ENCODE results near the gene MED31. TPM values are rescaled to one million over a fixed set of nuclear protein-coding genes. Genes with fewer than 3 reads are reported as not detected.

MED31 gene
- total RNA-seq, 1 experiment from 2014 or later, result 18.8 TPM

DNA sequence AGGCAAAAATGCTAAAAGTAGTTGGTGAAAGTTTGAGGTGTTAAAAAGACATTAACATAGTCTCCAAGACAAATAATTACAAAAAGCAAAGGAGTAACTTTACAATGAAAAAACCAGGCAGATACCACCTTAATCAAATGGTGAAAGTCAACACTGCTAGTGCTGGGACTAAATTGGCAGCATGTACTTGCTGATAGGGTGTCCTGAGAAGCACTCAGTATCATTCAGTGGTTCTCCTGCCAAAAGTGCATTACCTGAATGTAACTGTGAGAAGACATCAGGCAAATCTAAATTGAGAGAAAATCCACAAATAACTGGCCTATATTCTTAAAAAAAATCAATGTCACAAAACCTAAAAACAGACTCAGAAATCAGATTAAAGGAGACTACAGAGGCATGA is 18.9 kb downstream of the MED31 start:
- intact Hi-C loops (cut with micrococcal nuclease), result no loop called here
- no peak for ATAC-seq
- no peak overlapping the region for H3K27ac ChIP-seq (ENCODE audit: low read length)
- peaks cover 8% of the 10 kb centered on the region for H3K4me1 ChIP-seq (ENCODE audit: insufficient read depth, low read length)
- no peaks in the 10 kb centered on the region for H3F3A ChIP-seq (ENCODE audit: low read length, unreplicated experiment)
- 0 out of 2 replicates have a peak, but pooled peaks cover 3% of the 10 kb centered on the region for H3K79me2 ChIP-seq (ENCODE audit: low read length)
- no peak for TF ChIP-seq EZH2phosphoT487 (IDR thresholded peaks at IDR 0.05; ENCODE audit: borderline replicate concordance, low read length)
- TF ChIP-seq, protein P1, sequence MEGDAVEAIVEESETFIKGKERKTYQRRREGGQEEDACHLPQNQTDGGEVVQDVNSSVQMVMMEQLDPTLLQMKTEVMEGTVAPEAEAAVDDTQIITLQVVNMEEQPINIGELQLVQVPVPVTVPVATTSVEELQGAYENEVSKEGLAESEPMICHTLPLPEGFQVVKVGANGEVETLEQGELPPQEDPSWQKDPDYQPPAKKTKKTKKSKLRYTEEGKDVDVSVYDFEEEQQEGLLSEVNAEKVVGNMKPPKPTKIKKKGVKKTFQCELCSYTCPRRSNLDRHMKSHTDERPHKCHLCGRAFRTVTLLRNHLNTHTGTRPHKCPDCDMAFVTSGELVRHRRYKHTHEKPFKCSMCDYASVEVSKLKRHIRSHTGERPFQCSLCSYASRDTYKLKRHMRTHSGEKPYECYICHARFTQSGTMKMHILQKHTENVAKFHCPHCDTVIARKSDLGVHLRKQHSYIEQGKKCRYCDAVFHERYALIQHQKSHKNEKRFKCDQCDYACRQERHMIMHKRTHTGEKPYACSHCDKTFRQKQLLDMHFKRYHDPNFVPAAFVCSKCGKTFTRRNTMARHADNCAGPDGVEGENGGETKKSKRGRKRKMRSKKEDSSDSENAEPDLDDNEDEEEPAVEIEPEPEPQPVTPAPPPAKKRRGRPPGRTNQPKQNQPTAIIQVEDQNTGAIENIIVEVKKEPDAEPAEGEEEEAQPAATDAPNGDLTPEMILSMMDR (conservative IDR thresholded peaks at IDR 0.05; ENCODE audit: low read depth, low read length), result no peak
- no peak for TF ChIP-seq EZH2 (IDR thresholded peaks at IDR 0.05; ENCODE audit: low read length, unreplicated experiment)
- H3K9me2 ChIP-seq (replicated peaks; ENCODE audit: low read length), result no peaks in the 10 kb centered on the region
- ChIA-PET CTCF (no interaction called here), POLR2A (ENCODE audit: unreplicated experiment) (no interaction called here)
- no peak for DNase-seq
- H2AFZ ChIP-seq (ENCODE audit: low read length), result no peak overlapping the region
- 0 out of 2 replicates have a peak, but pooled peaks cover under 1% of the 10 kb centered on the region for H4K20me1 ChIP-seq (ENCODE audit: low read length)
- H3K9ac ChIP-seq (ENCODE audit: low read length), result no peak overlapping the region
- H3K9me3 ChIP-seq (ENCODE audit: low read length), result no peaks in the 10 kb centered on the region
- no peak overlapping the region for H3K4me2 ChIP-seq (ENCODE audit: low read length)
- H3K4me3 ChIP-seq (ENCODE audit: low read length), result no peak overlapping the region
- H3K36me3 ChIP-seq (ENCODE audit: low read depth, low read length), result peaks cover 10% of the 10 kb centered on the region; the same call in 1 of the 2 replicates
- no peaks in the 10 kb centered on the region for H3K27me3 ChIP-seq (ENCODE audit: low read length)
- no TSS peak for BruUV-seq (replicated peaks)

DNA sequence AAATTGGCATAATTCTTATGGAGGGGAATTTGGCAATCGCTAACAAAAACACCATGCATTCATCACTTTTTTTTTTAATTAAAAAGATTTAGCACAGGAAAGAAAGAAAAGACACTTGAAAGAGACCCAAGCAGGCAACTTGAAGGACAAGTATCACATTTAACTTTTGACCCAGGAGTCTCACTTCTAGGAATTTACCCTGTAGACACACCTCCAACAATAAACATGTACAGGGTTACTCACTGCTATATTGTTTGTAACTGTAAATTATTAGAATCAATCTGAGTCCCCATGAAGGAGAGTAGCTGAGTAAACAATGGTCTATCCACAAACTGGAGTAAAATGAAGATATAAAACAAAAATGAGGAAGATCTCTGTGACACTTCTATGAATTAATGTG is 21.0 kb downstream of the MED31 start:
- Histone ChIP-seq H3F3A (ENCODE audit: low read length, unreplicated experiment) (no peaks in the 10 kb centered on the region), H3K79me2 (ENCODE audit: low read length) (peaks cover 16% of the 10 kb centered on the region), H3K4me1 (ENCODE audit: insufficient read depth, low read length) (peaks cover 22% of the 10 kb centered on the region), H3K9me3 (ENCODE audit: low read length) (no peaks in the 10 kb centered on the region), H3K27me3 (ENCODE audit: low read length) (no peaks in the 10 kb centered on the region), H3K4me3 (ENCODE audit: low read length) (no peak overlapping the region), H3K27ac (ENCODE audit: low read length) (no peak overlapping the region), H3K9ac (ENCODE audit: low read length) (no peak overlapping the region), H3K4me2 (ENCODE audit: low read length) (no peak overlapping the region), H3K36me3 (ENCODE audit: low read depth, low read length) (peaks cover 10% of the 10 kb centered on the region; the same call in 1 of the 2 replicates), H3K9me2 (replicated peaks; ENCODE audit: low read length) (no peaks in the 10 kb centered on the region), H4K20me1 (ENCODE audit: low read length) (0 out of 2 replicates have a peak, but pooled peaks cover 4% of the 10 kb centered on the region), H2AFZ (ENCODE audit: low read length) (no peak overlapping the region)
- peak; percentile 35; the same call in 1 of the 2 replicates for ATAC-seq
- ChIA-PET CTCF (no interaction called here), POLR2A (ENCODE audit: unreplicated experiment) (no interaction called here)
- TF ChIP-seq EZH2phosphoT487 (IDR thresholded peaks at IDR 0.05; ENCODE audit: borderline replicate concordance, low read length), result no peak
- no peak for TF ChIP-seq EZH2 (IDR thresholded peaks at IDR 0.05; ENCODE audit: low read length, unreplicated experiment)
- TF ChIP-seq, protein P1 (conservative IDR thresholded peaks at IDR 0.05; ENCODE audit: low read depth, low read length), result no peak
- no peak for DNase-seq
- intact Hi-C loops (cut with micrococcal nuclease), result no loop called here
- no TSS peak for BruUV-seq (replicated peaks)

DNA sequence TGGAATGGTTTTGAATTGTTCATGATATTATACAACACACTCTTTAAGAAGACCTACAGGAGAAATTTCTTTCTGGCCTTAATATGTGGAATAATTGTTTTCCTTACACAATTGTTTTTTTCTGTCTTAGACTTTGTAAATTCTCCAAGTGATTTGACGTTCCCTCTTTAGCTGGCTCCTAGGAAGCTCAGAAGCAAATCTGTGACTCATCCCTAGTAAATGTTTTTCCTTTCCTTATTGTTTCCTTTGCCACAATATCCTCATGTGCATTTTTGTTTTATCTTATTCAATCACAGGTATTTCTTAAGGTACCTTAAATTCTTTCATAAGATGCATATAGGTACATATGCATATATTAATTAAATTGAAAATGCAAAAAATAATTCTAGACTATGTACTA is 24.4 kb downstream of the MED31 start:
- Histone ChIP-seq H3K9me2 (replicated peaks; ENCODE audit: low read length) (no peaks in the 10 kb centered on the region), H3F3A (ENCODE audit: low read length, unreplicated experiment) (no peaks in the 10 kb centered on the region), H3K4me2 (ENCODE audit: low read length) (peak overlapping the region; percentile 72), H3K79me2 (ENCODE audit: low read length) (peaks cover 16% of the 10 kb centered on the region), H4K20me1 (ENCODE audit: low read length) (0 out of 2 replicates have a peak, but pooled peaks cover 4% of the 10 kb centered on the region), H3K27me3 (ENCODE audit: low read length) (no peaks in the 10 kb centered on the region), H3K36me3 (ENCODE audit: low read depth, low read length) (no peaks in the 10 kb centered on the region; the same call in 1 of the 2 replicates), H3K4me1 (ENCODE audit: insufficient read depth, low read length) (peaks cover 22% of the 10 kb centered on the region), H3K4me3 (ENCODE audit: low read length) (peak overlapping the region; percentile 43), H2AFZ (ENCODE audit: low read length) (no peak overlapping the region), H3K27ac (ENCODE audit: low read length) (peak overlapping the region; percentile 66), H3K9me3 (ENCODE audit: low read length) (no peaks in the 10 kb centered on the region), H3K9ac (ENCODE audit: low read length) (peak overlapping the region; percentile 48)
- TF ChIP-seq EZH2phosphoT487 (IDR thresholded peaks at IDR 0.05; ENCODE audit: borderline replicate concordance, low read length) (no peak), EZH2 (IDR thresholded peaks at IDR 0.05; ENCODE audit: low read length, unreplicated experiment) (no peak)
- ChIA-PET POLR2A (ENCODE audit: unreplicated experiment) (interaction anchor here (0.6 kb wide), 1 partner anchor 141 kb away, joined by 3 read pairs; no protein-coding TSS in a partner anchor), CTCF (interaction anchor here (0.7 kb wide), 1 partner anchor 154 kb away, joined by 3 read pairs; no protein-coding TSS in a partner anchor)
- DNase-seq, result peak; percentile 46
- no TSS peak for BruUV-seq (replicated peaks)
- intact Hi-C loops (cut with micrococcal nuclease), result loop anchor here (2.0 kb wide), 1 partner anchor 16 kb away; no protein-coding TSS in a partner anchor
- peak; percentile 77 for ATAC-seq

All from PC-3 (cell line).